ENCODE measurements around the gene DAZAP2.

Gene DAZAP2

GRCh38 chr12:51245476-51246253, 7.0 kb downstream of the DAZAP2 start:
- no peak for DNase-seq
- Histone ChIP-seq H2AFZ (ENCODE audit: low read length) (no peak overlapping the region), H3K79me2 (ENCODE audit: low read length) (peaks cover 8% of the 10 kb centered on the region), H3K9me3 (replicated peaks; ENCODE audit: insufficient read depth, low read length) (no peaks in the 10 kb centered on the region), H3K4me3 (ENCODE audit: low read length) (no peak overlapping the region), H4K20me1 (ENCODE audit: insufficient read depth, low read length) (no peaks in the 10 kb centered on the region), H3K27ac (ENCODE audit: low read length) (no peak overlapping the region), H3K27me3 (replicated peaks; ENCODE audit: insufficient read depth, low read length) (no peaks in the 10 kb centered on the region), H3K4me1 (ENCODE audit: low read length) (no peaks in the 10 kb centered on the region), H3K9ac (ENCODE audit: low read length) (no peak overlapping the region), H3F3A (ENCODE audit: insufficient read depth, low read length) (0 out of 2 replicates have a peak, but pooled peaks cover 4% of the 10 kb centered on the region), H3K9me2 (replicated peaks; ENCODE audit: insufficient read depth, low read length) (no peaks in the 10 kb centered on the region), H3K36me3 (replicated peaks; ENCODE audit: insufficient read depth, low read length) (peaks cover 5% of the 10 kb centered on the region; the same call in 1 of the 2 replicates), H3K4me2 (ENCODE audit: low read depth, low read length) (no peak overlapping the region)
- TF ChIP-seq CTCF (IDR thresholded peaks at IDR 0.05; ENCODE audit: low read length): no peak
- no peak for TF ChIP-seq EZH2phosphoT487 (IDR thresholded peaks at IDR 0.05; ENCODE audit: low read length)
- no peak for TF ChIP-seq EZH2 (optimal IDR thresholded peaks at IDR 0.05; ENCODE audit: low read depth, low read length)

GRCh38 chr12:51246254-51246853, 7.7 kb downstream of the DAZAP2 start:
- Histone ChIP-seq H4K20me1 (ENCODE audit: insufficient read depth, low read length) (no peaks in the 10 kb centered on the region), H2AFZ (ENCODE audit: low read length) (no peak overlapping the region), H3K36me3 (replicated peaks; ENCODE audit: insufficient read depth, low read length) (peaks cover 1% of the 10 kb centered on the region; the same call in 1 of the 2 replicates), H3K9me3 (replicated peaks; ENCODE audit: insufficient read depth, low read length) (no peaks in the 10 kb centered on the region), H3K9ac (ENCODE audit: low read length) (no peak overlapping the region), H3K4me2 (ENCODE audit: low read depth, low read length) (no peak overlapping the region), H3K9me2 (replicated peaks; ENCODE audit: insufficient read depth, low read length) (no peaks in the 10 kb centered on the region), H3K27me3 (replicated peaks; ENCODE audit: insufficient read depth, low read length) (no peaks in the 10 kb centered on the region), H3K27ac (ENCODE audit: low read length) (no peak overlapping the region), H3K79me2 (ENCODE audit: low read length) (peaks cover 1% of the 10 kb centered on the region; the same call in 1 of the 2 replicates), H3F3A (ENCODE audit: insufficient read depth, low read length) (0 out of 2 replicates have a peak, but pooled peaks cover 4% of the 10 kb centered on the region), H3K4me1 (ENCODE audit: low read length) (no peaks in the 10 kb centered on the region), H3K4me3 (ENCODE audit: low read length) (no peak overlapping the region)
- no peak for TF ChIP-seq EZH2 (optimal IDR thresholded peaks at IDR 0.05; ENCODE audit: low read depth, low read length)
- no peak for DNase-seq

GRCh38 chr12:51247523-51248206, 9.0 kb downstream of the DAZAP2 start:
- no peaks in the 10 kb centered on the region for H3K79me2 ChIP-seq (ENCODE audit: low read length)
- H2AFZ ChIP-seq (ENCODE audit: low read length): no peak overlapping the region
- no peak for DNase-seq
- no peak overlapping the region for H3K9ac ChIP-seq (ENCODE audit: low read length)
- no peak overlapping the region for H3K4me3 ChIP-seq (ENCODE audit: low read length)
- no peaks in the 10 kb centered on the region for H3K9me3 ChIP-seq (replicated peaks; ENCODE audit: insufficient read depth, low read length)
- H3K36me3 ChIP-seq (replicated peaks; ENCODE audit: insufficient read depth, low read length): no peaks in the 10 kb centered on the region; the same call in 1 of the 2 replicates
- no peaks in the 10 kb centered on the region for H3K9me2 ChIP-seq (replicated peaks; ENCODE audit: insufficient read depth, low read length)
- TF ChIP-seq EZH2 (optimal IDR thresholded peaks at IDR 0.05; ENCODE audit: low read depth, low read length): no peak
- TF ChIP-seq EZH2phosphoT487 (IDR thresholded peaks at IDR 0.05; ENCODE audit: low read length): no peak
- TF ChIP-seq CTCF (IDR thresholded peaks at IDR 0.05; ENCODE audit: low read length): no peak
- H4K20me1 ChIP-seq (ENCODE audit: insufficient read depth, low read length): no peaks in the 10 kb centered on the region
- H3K4me1 ChIP-seq (ENCODE audit: low read length): no peaks in the 10 kb centered on the region
- no peak overlapping the region for H3K27ac ChIP-seq (ENCODE audit: low read length)
- H3K4me2 ChIP-seq (ENCODE audit: low read depth, low read length): no peak overlapping the region
- no peaks in the 10 kb centered on the region for H3K27me3 ChIP-seq (replicated peaks; ENCODE audit: insufficient read depth, low read length)
- 0 out of 2 replicates have a peak, but pooled peaks cover 4% of the 10 kb centered on the region for H3F3A ChIP-seq (ENCODE audit: insufficient read depth, low read length)
